Nephron (organoid): ENCODE data around the gene GPC3.
A peak's percentile ranks its signal among the peaks of the same experiment; 100 is the strongest.

Experiments used
- H3K27ac Mint-ChIP-seq, 3 experiments: 2 replicates each; pipeline ENCODE4 v1.8.0; 2020; ENCODE audit warnings: mixed read lengths in 3 of 3, mild to moderate bottlenecking in 2 of 3, moderate library complexity in 1 of 3
- H3K27me3 Mint-ChIP-seq: 2 replicates; pipeline ENCODE4 v1.8.0; 2021; ENCODE audit warnings: low read depth, mild to moderate bottlenecking, moderate library complexity, mixed read lengths
- H3K36me3 Mint-ChIP-seq: 2 replicates; pipeline ENCODE4 v1.8.0; 2020; ENCODE audit warnings: low read depth, mixed read lengths
- H3K4me1 Mint-ChIP-seq: 2 replicates; pipeline ENCODE4 v1.8.0; 2020; ENCODE audit warnings: mixed read lengths
- H3K4me3 Mint-ChIP-seq, 3 experiments: 2 replicates each; pipeline ENCODE4 v1.8.0; 2020; ENCODE audit warnings: mild to moderate bottlenecking in 3 of 3, mixed read lengths in 3 of 3, moderate library complexity in 2 of 3
- H3K9me3 Mint-ChIP-seq: 2 replicates; pipeline ENCODE4 v1.8.0; 2020; ENCODE audit warnings: mixed read lengths
- CTCF ChIP-seq, 3 experiments: fragments of 200-600 bp; sonication (generic); IDR thresholded peaks; one replicate each; pipeline ENCODE4 v1.5.0; 2021; ENCODE audit warnings: antibody characterized with exemption in 3 of 3; ENCODE audit not compliant: unreplicated experiment in 3 of 3

GPC3 gene

GRCh38 chrX:133961046-133961445 is 24.3 kb downstream of the GPC3 start:
- Mint-ChIP-seq H3K9me3 (no peaks in the 10 kb centered on the region), H3K27me3 (no peaks in the 10 kb centered on the region), H3K27ac (no peak overlapping the region), H3K36me3 (peaks cover 25% of the 10 kb centered on the region), H3K4me1 (peaks cover 9% of the 10 kb centered on the region), H3K4me3 (no peak overlapping the region)
- TF ChIP-seq CTCF (IDR thresholded peaks at IDR 0.05; ENCODE audit: unreplicated experiment in 3 of 3), result no peak

DNA sequence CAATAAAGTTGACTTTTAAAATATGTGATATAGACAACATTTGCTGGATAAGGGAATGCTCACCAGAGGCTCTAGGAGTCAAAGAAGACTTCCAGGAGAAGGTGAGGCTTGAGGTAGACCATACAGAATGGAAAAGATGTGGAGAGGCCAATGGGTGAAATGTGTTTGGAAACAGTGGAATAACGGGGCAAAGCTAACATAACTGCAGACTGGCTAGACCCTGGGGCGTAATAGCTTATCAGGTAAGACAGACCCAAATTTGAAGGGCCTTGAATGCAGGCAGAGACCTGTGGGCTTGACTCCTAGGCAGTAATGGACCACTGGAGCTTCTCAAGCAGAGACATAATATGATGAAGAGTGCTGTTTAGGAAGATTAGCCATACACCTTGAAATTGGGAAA is 25.4 kb downstream of the GPC3 start:
- TF ChIP-seq CTCF (IDR thresholded peaks at IDR 0.05; ENCODE audit: unreplicated experiment in 3 of 3), result no peak
- Mint-ChIP-seq H3K4me1 (no peaks in the 10 kb centered on the region), H3K9me3 (peaks cover 5% of the 10 kb centered on the region), H3K4me3 (no peak overlapping the region), H3K36me3 (peaks cover 32% of the 10 kb centered on the region), H3K27me3 (no peaks in the 10 kb centered on the region), H3K27ac (peak overlapping the region in 1 of 3 experiments; percentile 23)

- H3K27me3 Mint-ChIP-seq, result no peaks in the 10 kb centered on the region
- no peaks in the 10 kb centered on the region for H3K4me1 Mint-ChIP-seq
- H3K4me3 Mint-ChIP-seq, result no peak overlapping the region
- peaks cover 6% of the 10 kb centered on the region for H3K9me3 Mint-ChIP-seq
- peaks cover 31% of the 10 kb centered on the region for H3K36me3 Mint-ChIP-seq
- H3K27ac Mint-ChIP-seq, result peak overlapping the region in 2 of 3 experiments; percentile 26 to 49
- TF ChIP-seq CTCF (IDR thresholded peaks at IDR 0.05; ENCODE audit: unreplicated experiment in 3 of 3), result peak in 2 of 3 experiments; percentile 15 to 21
Observed at GRCh38 chrX:133958997-133959688, 26.3 kb downstream of the GPC3 start.

DNA sequence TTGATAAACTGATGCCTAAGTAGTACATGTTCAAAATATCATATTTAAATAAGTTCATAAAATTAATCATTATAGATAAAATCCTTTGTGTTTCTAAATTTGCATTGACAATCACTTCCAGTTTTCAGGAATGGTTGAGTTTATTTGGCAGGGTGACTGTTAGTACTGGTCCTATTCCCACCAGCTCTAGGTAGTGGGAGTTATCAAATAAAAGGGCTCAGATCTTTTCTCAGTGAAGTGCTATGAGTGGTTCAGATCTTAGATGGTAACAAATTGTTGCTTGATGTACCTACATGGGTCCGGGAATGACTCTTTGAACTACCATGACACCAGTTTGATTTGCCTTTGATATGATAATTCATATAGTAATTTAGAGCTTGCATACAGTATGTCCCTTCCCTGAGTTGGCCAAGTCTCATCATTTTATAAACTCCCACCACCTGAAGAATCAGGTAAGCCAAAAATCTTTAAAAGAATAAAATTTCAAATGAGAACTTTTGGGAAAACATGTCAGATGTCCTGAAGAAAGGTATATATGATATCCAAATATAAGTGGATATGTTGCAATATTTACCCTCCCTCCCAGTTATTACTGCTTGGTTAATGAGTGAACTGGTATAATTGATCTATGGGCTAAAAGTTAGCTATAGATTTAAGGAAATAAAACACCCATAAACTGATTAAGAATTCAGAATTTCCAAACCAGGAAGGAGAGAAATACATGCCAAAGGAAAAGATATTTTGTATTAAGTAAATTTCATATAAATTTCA is 28.6 kb downstream of the GPC3 start:
- Mint-ChIP-seq H3K4me1 (no peaks in the 10 kb centered on the region), H3K9me3 (peaks cover 14% of the 10 kb centered on the region), H3K27ac (no peak overlapping the region), H3K36me3 (peaks cover 44% of the 10 kb centered on the region), H3K27me3 (no peaks in the 10 kb centered on the region), H3K4me3 (no peak overlapping the region)
- no peak for TF ChIP-seq CTCF (IDR thresholded peaks at IDR 0.05; ENCODE audit: unreplicated experiment in 3 of 3)

DNA sequence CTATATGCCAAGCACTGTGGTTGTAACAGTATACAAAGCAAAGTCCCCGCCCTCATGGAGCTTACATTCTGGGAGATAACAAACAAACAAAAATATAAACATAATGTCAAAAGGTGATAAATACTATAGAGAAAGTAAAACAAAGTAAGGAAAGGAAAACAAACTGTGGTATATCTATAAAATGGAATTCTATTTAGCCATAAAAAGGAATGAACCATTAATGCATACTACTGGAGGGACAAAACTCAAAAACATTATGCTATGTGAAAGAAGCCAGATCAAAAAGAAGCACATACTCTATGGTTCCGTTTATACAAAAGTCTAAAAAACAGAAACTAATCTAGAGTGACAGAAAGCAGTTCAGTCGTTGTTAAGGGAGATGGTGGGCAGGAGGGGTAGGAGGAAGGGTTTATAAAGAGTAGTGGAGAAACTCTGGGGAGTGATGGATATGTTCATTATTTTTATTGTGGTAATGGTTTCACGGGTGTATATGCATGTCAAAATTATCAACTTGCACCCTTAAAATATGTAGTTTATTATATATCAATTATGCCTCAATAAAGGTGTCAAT is 31.5 kb downstream of the GPC3 start:
- Mint-ChIP-seq H3K4me3 (no peak overlapping the region), H3K4me1 (no peaks in the 10 kb centered on the region), H3K9me3 (peaks cover 14% of the 10 kb centered on the region), H3K36me3 (peaks cover 58% of the 10 kb centered on the region), H3K27me3 (no peaks in the 10 kb centered on the region), H3K27ac (peak overlapping the region in 1 of 3 experiments; percentile 74)
- TF ChIP-seq CTCF (IDR thresholded peaks at IDR 0.05; ENCODE audit: unreplicated experiment in 3 of 3), result no peak
